HFF-Myc (cell line): ENCODE data around the gene EEPD1.

Experiments used
- DNase-seq: peaks from one replicate; pipeline ENCODE4 v3.0.0-alpha.2; 2011; ENCODE audit warnings: low read depth; ENCODE audit errors: extremely low read depth
- H3K4me3 ChIP-seq: replicated peaks from 2 replicates; pipeline ENCODE4 v1.5.1; 2011; ENCODE audit warnings: low read depth, mild to moderate bottlenecking, control low read depth, low read length
- TF ChIP-seq, protein P1 (sequence below): IDR thresholded peaks from 2 replicates; pipeline ENCODE4 v1.5.1; 2012; ENCODE audit warnings: mild to moderate bottlenecking, low read depth, low read length, control low read depth; ENCODE audit errors: missing control alignments

EEPD1 gene

DNA sequence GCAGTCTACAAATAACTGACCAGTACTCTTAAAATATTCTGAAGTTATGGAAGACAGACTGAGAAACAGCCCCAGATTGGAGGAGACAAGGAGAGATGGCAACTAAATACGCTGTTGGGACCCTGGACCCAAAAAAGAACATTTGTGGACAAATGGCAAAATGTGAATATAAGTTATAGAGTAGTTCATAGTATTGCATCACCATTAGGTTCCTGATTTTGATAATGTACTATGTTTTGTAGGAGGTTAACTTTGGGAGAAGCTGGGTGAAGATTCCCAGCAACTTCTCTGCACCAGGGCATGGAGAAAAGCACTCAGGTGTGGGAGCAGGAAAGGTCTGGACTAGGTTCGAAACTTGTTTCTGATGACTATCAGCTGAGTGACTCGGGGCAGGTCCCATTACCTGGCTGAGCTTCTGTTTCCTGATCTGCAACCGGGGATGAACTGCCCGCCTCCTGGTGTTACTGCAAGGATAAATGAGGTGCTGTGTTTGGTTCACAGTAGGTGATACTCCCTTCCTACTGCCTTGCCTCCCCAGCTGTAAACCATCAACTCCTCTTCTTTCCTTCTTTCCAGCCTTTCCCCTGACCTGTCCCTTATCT is 48.2 kb downstream of the EEPD1 start:
- TF ChIP-seq, protein P1, sequence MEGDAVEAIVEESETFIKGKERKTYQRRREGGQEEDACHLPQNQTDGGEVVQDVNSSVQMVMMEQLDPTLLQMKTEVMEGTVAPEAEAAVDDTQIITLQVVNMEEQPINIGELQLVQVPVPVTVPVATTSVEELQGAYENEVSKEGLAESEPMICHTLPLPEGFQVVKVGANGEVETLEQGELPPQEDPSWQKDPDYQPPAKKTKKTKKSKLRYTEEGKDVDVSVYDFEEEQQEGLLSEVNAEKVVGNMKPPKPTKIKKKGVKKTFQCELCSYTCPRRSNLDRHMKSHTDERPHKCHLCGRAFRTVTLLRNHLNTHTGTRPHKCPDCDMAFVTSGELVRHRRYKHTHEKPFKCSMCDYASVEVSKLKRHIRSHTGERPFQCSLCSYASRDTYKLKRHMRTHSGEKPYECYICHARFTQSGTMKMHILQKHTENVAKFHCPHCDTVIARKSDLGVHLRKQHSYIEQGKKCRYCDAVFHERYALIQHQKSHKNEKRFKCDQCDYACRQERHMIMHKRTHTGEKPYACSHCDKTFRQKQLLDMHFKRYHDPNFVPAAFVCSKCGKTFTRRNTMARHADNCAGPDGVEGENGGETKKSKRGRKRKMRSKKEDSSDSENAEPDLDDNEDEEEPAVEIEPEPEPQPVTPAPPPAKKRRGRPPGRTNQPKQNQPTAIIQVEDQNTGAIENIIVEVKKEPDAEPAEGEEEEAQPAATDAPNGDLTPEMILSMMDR: no peak
- no peak overlapping the region for H3K4me3 ChIP-seq
- no peak for DNase-seq

DNA sequence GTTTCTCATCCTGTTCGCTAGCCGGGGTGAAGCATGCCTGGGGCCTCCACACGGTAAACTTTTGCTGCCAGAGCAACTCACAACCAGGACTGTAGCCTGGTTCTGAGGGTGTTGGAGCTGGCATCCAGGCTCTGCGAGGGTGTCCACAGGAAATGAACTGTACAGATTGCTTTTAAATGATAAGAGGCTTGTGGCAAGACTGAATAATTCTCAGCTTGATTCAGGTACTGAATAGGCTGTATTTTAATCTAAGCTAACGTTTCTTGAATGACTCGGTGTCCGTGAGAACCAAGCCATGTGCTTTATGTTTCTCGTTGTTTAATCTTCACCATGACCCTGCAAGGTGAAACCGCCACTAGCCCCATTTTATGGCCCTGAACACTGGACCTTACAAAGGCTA is 49.3 kb downstream of the EEPD1 start:
- TF ChIP-seq, protein P1: no peak
- no peak overlapping the region for H3K4me3 ChIP-seq
- DNase-seq: no peak

DNA sequence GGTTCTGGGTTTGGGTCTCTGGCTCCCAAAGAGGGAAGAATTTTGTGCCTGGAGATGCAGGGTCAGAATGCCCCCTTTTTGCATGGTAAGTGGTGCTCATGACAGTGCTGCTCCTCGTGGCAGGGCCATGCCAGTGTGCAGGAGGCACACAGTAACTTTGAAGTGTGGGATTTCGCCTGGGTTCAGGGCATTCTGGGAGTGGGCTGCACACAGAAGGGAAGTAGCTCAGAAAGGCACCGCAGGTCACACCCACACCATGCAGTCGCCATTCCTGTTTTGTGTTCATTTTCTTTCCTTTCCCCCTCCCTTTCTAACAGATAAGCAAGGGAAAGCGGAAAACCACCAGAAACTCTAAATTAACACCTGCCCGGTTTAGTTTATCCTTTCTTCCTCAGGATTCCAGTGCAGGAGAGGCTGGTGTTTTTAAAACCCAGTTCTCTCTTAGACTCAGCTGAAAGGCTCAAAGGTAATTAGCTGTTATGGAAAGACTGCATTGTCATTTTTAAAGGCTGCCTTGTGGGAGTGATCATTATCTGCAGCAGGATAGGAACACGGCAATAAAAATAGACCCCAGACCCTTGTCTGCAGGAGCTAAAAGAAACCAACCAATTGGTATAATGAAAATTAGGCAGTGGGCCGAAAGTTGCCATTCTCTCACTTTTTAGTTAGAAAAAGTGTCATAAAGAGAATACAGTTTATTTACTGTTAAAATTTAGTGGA is 50.2 kb downstream of the EEPD1 start:
- no peak for DNase-seq
- H3K4me3 ChIP-seq: no peak overlapping the region
- TF ChIP-seq, protein P1: no peak

DNA sequence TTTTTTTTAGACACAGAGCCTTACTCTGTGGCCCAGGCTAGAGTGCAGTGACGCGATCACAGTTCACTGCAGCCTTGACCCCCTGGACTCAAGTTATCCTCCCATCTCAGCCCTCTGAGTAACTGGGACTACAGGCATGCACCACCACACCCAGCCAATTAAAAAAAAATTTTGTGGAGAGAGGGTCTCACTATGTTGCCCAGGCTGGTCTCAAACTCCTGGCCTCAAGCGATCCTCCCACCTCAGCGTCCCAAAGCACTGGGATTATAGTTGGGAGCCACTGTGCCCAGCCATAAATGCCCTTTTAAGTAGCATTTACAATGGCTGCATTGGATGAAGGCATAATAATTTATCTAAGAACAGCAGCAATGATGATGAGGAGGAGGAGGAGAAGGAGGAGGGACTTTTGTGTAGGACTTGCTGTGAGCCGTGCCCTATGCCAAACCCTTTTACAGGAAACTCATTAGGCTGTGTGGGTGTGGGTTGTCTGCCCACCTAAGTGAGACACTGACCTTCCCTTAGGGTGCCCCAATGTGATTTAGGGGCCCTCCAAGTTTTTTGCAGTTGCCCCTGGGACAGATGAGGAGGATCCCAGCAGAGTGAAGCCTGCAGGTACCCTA is 51.1 kb downstream of the EEPD1 start:
- H3K4me3 ChIP-seq: no peak overlapping the region
- TF ChIP-seq, protein P1: no peak
- DNase-seq: no peak

DNA sequence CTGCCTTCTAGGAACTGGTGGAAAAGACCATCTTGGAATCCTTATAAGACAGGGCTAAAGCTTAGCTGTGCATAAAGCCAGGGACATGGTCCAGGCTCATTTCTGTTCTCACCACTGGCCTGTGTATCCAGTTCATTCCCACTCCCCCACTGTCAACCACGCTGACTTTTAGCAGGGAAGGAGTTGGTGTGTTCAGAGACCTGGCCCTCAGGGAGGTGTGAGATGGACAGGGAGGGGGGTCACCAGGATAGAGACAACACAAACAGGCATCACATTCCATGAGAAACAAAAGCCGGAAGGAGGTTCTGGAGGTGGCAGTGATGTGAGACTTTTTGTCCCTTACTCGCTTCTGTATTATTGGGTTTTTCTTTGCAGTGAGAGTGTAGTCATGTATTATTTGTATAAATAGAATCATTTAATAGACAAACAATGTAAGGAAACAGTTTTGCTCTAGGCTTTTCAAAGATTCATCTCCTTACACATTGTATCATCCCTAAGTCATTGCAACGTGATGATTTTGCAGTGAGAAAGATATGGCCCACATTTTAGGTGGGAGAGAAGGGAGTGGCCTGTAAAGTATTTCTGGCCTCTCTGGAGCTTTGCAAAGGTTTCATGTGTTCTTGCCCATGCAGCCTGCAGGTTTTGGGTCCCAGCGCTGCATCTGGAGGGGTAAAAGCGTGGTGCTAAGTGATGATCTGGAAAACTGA is 52.0 kb downstream of the EEPD1 start:
- no peak overlapping the region for H3K4me3 ChIP-seq
- no peak for DNase-seq
- TF ChIP-seq, protein P1: no peak

DNA sequence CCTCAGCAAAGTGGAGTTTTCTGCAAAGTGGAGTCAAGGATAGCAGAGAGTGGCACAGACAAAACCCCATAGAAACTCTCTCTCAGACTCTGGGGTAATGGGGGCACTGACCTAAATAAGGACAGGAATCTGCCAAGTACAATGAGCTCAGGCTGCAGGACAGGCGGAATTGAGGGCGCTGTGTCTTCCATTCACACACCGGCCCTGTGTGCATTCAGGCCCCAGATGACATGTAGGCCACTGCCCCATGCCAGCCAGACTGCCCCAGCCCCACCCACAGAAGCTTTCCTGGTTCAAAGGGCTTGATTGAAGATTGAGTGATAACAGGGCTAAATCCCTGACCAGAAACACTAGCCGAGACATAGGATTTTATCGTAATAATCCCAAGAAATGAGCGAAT is 52.7 kb downstream of the EEPD1 start:
- TF ChIP-seq, protein P1: no peak
- no peak overlapping the region for H3K4me3 ChIP-seq
- DNase-seq: no peak
